WI38 (cell line): ENCODE measurements around the gene PIAS4.

Experiments used
- H3K4me3 ChIP-seq: 2 replicates; pipeline ENCODE4 v1.5.1; 2011; ENCODE audit warnings: low read depth, mild to moderate bottlenecking, control low read depth, low read length
- TF ChIP-seq, protein P1 (sequence below): IDR thresholded peaks from 2 replicates; pipeline ENCODE4 v1.5.1; 2012; ENCODE audit warnings: low read depth, mild to moderate bottlenecking, control low read depth, low read length

Gene PIAS4

DNA sequence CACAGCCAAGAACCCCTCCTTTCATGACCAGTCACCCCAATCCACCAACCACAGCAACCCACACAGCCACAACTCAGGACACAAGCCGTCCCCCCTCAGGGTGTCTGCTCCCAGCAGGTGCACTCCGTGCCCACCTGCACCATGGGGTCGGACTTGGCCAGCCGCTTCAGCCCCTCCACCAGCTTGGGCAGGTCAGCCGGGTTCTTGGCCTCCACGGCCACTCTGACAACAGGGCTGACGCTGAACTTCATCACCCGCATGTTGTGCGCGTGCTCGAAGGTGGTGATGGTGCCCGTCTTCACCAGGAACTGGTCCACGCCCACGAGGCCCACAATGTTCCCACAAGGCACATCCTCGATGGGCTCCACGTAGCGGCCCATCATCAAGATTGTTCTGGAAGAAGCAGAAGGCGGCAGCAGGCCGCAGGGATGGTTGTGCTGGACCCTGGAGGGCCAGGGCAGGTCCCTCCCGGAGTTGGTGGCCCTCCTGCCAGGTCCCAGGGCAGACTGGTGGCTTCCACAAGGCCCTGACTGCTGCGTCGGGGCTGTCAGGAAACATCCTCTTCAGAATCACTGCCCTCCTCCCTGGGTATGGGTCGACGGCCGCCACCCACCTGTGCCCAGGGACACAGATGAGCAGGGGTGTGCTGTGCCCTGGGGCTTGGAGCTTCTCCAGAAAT is 27.7 kb upstream of the PIAS4 start:
- no peak overlapping the region for H3K4me3 ChIP-seq
- TF ChIP-seq, protein P1, sequence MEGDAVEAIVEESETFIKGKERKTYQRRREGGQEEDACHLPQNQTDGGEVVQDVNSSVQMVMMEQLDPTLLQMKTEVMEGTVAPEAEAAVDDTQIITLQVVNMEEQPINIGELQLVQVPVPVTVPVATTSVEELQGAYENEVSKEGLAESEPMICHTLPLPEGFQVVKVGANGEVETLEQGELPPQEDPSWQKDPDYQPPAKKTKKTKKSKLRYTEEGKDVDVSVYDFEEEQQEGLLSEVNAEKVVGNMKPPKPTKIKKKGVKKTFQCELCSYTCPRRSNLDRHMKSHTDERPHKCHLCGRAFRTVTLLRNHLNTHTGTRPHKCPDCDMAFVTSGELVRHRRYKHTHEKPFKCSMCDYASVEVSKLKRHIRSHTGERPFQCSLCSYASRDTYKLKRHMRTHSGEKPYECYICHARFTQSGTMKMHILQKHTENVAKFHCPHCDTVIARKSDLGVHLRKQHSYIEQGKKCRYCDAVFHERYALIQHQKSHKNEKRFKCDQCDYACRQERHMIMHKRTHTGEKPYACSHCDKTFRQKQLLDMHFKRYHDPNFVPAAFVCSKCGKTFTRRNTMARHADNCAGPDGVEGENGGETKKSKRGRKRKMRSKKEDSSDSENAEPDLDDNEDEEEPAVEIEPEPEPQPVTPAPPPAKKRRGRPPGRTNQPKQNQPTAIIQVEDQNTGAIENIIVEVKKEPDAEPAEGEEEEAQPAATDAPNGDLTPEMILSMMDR: no peak

DNA sequence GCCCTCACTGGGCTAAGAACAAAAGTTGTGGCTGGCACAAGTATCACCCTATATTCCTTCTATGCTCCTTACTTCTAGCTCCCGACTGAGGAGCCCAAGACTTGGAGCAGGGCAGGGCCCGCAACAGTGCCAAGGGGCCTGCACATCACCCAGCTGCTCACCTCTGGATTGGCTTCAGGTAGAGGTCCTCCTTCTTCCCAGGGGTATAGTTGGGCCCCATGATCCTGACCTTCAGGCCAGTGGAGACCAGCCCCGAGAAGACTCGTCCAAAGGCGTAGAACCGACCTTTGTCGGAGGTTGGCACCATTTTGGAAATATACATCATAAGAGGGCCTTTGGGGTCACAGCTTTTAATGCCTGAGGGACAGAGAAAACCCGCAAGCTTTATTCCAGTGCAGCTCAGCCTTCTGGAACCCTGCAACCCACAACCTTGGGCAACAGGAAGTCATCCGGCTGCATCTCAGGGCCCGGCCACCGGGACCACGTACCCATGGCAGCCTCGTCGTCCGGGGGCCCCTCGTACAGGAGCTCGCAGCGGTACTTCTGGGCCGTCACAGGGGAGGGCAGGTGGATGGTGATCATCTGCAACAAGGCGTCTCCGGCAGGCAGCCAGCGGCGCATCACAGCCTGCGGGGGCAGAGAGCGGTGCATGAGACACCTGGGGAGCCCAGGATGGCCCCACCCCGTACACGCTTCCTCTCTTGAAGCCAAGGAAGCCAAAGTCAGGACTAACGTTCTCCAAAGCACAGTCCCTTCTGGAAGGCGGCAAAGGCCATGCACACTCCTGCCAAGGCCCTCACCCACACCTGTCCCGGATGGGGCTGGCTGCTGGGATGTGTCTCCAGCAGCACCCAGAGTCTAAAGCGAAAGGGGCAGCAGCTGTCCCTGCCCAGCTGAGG is 26.9 kb upstream of the PIAS4 start:
- no peak overlapping the region for H3K4me3 ChIP-seq
- TF ChIP-seq, protein P1: no peak

DNA sequence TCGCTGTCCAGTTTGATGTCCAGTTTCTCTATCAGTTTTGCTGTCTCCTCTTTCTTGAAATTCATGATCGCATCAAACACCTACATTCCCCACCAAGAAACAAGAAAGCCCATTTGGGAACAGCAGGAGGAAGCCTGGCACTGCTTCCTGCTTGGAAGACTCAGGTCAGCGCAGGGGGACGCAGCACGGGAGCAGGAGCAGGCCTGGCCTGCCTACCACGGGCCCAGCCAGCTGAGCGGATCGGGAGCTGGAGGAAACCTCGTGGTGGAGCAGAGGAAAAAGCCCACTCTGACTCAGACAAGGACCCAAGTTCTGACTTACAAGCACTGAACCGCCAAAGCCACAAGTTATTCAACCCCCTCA is 26.2 kb upstream of the PIAS4 start:
- no peak overlapping the region for H3K4me3 ChIP-seq
- TF ChIP-seq, protein P1: no peak

DNA sequence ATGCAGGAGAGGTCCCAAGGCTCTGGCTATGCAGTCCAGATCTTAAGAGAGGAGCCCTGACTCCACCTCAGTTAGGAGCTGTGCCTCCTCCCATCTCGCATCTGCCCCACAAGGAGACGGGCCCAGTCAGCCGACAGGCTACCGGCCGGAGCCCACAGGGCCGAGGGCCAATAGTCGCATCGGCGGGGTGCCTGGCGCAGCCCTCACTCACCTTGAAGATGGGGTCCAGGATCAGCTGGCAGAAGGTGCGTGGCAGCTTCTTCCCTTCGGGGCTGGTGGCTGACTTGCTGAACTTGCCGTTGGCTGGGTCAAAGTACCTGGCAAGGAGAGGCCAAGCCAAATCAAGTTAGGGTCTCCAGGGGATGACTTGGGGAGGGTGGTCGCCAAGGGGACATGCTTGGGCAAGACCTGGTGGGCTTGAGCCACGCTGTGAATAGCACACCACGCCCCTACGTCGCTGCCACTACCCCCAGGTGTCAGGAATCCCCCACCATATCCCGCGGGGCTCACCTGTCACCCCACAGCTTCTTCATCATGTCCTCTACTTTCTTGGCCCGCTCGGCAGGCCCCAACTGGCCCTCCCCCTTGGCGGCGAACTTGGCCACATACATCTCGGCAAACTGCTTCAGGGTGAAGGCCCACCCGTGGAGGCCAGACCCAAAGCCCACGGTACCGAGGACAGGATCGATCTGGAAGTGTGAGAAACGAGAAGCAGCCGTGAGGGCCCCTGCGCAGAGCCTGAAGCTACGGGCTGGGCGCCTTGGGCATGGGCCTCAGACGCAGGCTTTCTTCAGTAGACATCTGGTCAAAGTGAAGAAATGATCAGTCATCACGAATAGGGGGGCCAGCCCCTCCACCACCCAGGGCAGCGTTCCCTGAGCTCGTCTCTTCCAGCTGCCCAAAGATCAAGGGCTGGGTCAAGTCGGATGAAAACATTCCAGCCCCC is 25.5 kb upstream of the PIAS4 start:
- TF ChIP-seq, protein P1: no peak
- no peak overlapping the region for H3K4me3 ChIP-seq

DNA sequence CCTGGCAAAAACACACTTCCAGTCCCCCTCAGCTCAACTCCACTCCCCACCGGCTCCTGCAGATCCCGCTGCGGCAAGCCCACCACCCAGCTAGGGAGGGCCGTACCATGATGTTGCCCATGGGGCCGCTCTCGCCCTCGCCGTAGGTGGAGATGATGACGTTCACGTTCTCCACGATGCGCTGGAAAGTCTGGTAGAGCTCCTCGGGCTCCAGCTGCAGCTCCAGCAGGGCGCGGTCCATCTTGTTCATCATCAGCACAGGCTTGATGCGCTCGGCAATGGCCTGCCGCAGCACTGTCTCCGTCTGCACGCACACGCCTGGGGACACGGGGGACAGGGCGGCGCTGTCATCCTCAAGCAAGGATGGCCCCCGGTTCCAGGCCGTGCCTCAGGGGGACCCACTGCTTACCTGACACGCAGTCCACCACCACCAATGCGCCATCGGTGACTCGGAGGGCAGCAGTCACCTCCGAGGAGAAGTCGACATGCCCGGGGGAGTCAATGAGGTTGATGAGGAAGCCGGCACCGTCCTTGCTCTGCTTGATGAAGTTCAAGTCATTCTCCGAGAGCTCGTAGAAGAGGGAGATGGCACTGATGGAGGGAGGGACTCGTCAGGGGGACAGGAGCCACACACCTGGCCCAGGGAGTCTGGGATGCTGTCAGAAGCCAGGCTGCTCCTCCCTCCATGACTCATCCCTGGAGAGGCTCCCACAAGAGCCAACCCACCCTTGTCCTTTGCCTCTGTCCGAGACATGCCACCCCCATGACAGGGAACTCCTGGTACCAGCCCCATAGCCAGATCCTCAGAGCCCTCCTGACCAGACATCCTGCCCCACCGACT is 24.6 kb upstream of the PIAS4 start:
- TF ChIP-seq, protein P1: no peak

DNA sequence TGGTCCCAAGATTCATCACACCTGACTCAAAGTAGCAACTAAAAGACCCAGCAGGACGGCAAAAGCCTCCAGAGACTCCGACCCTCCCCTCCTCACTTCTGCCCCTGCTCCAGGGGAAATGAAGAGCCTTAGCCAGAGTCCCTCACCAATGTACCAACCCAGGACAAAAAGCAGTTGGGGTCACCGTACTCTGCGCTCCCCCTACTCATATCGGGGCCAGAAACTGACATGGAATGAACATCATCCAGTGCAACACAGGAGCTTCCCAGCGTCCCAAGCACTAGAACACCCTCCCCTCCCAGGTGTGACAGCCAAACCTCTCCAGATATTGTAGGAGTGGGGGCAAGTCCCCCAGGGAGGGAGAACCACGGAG is 24.0 kb upstream of the PIAS4 start:
- TF ChIP-seq, protein P1: no peak
- peak overlapping the region; percentile 100 for H3K4me3 ChIP-seq

More for the DNA sequence above, 24.6 kb upstream of the PIAS4 start:
- peak overlapping the region; percentile 100 for H3K4me3 ChIP-seq
